GM12801 (cell line): ENCODE data around the gene CNOT1.

Source experiments
- TF ChIP-seq, protein P1 (sequence below): IDR thresholded peaks from one replicate; pipeline ENCODE4 v1.5.1; 2011; ENCODE audit warnings: control low read depth; ENCODE audit not compliant: insufficient read length; ENCODE audit errors: extremely low read depth

Gene CNOT1

GRCh38 chr16:58474296-58474695 is 155.3 kb downstream of the CNOT1 start:
- TF ChIP-seq, protein P1, sequence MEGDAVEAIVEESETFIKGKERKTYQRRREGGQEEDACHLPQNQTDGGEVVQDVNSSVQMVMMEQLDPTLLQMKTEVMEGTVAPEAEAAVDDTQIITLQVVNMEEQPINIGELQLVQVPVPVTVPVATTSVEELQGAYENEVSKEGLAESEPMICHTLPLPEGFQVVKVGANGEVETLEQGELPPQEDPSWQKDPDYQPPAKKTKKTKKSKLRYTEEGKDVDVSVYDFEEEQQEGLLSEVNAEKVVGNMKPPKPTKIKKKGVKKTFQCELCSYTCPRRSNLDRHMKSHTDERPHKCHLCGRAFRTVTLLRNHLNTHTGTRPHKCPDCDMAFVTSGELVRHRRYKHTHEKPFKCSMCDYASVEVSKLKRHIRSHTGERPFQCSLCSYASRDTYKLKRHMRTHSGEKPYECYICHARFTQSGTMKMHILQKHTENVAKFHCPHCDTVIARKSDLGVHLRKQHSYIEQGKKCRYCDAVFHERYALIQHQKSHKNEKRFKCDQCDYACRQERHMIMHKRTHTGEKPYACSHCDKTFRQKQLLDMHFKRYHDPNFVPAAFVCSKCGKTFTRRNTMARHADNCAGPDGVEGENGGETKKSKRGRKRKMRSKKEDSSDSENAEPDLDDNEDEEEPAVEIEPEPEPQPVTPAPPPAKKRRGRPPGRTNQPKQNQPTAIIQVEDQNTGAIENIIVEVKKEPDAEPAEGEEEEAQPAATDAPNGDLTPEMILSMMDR = no peak

GRCh38 chr16:58472827-58473226 is 156.8 kb downstream of the CNOT1 start:
- TF ChIP-seq, protein P1 = no peak

DNA sequence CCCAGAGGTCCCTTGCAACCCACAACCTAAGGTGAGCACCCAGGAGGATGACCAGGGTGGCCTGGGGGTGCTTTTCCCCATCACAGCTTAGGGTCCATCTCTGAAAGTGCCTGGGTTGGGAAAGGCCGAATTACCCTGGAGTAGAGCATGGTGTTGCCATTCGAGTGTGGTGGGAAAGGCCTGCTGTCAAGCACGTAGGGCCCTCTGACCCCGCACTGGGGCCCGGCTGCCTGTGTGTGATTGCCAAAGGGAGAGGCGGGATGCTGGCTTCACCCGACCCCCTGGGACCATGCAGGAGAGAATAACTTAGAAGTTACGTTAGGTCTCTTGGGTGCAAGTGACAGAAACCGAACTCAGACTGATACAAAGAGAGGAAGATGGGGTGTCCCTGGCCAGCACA is 157.4 kb downstream of the CNOT1 start:
- TF ChIP-seq, protein P1 = no peak

- TF ChIP-seq, protein P1 = no peak
Observed at GRCh38 chr16:58471209-58471975, 158.2 kb downstream of the CNOT1 start.
